Tibial nerve (tissue), 4 donors: ENCODE measurements around the gene PIK3R3. TPM values are rescaled to one million over a fixed set of nuclear protein-coding genes. Genes with fewer than 3 reads are reported as not detected.

Experiments
- DNase-seq, 2 donors: peaks; one replicate each; pipeline ENCODE4 v3.0.0-alpha.2; 2019; ENCODE audit warnings: low spot score in 2 of 2
- H3K27ac ChIP-seq, 4 donors: fragments of 200-600 bp; sonication (generic) in 3 of 4; one replicate each; pipeline ENCODE4 v1.5.1; 2017 to 2019; ENCODE audit warnings: mild to moderate bottlenecking in 1 of 4
- H3K27me3 ChIP-seq, 2 donors: fragments of 200-600 bp; sonication (generic) in 1 of 2; one replicate each; pipeline versions ENCODE4 v1.5.1 to v1.6.0; 2017 to 2019
- H3K36me3 ChIP-seq, 3 donors: fragments of 200-600 bp; sonication (generic); one replicate each; pipeline ENCODE4 v1.5.1; 2018 to 2019
- H3K4me1 ChIP-seq, 4 donors: fragments of 200-600 bp; sonication (generic) in 3 of 4; one replicate each; pipeline ENCODE4 v1.5.1; 2017 to 2019
- H3K4me3 ChIP-seq, 4 donors: fragments of 200-600 bp; sonication (generic) in 3 of 4; one replicate each; pipeline ENCODE4 v1.5.1; 2017 to 2019; ENCODE audit warnings: mild to moderate bottlenecking in 1 of 4, moderate library complexity in 1 of 4
- H3K9me3 ChIP-seq, 4 donors: fragments of 200-600 bp; sonication (generic) in 3 of 4; one replicate each; pipeline ENCODE4 v1.5.1; 2017 to 2019
- CTCF ChIP-seq, 5 experiments: fragments of 200-600 bp in 3 of 5; fragments of 450-650 bp in 2 of 5; sonication (generic) in 3 of 5; IDR thresholded peaks; one replicate each; pipeline ENCODE4 v1.5.1; 2016 to 2019; ENCODE audit warnings: antibody characterized with exemption in 5 of 5, mild to moderate bottlenecking in 3 of 5, moderate library complexity in 2 of 5
- EP300 ChIP-seq, 2 donors: sonication (generic); formaldehyde crosslinking; IDR thresholded peaks; one replicate each; pipeline ENCODE4 v1.6.1; 2017; ENCODE audit warnings: antibody characterized with exemption in 2 of 2, mild to moderate bottlenecking in 1 of 2
- POLR2A ChIP-seq, 2 donors: fragments of 450-650 bp; IDR thresholded peaks; one replicate each; pipeline ENCODE4 v1.6.1; 2017; ENCODE audit warnings: antibody characterized with exemption in 2 of 2, mild to moderate bottlenecking in 2 of 2, moderate library complexity in 2 of 2
- WGBS, 2 donors: methylation state at CpG; one replicate each; pipeline ENCODE4 v1.1.5; 2018; 5-methylcytosine and 5-hydroxymethylcytosine counted together
- total RNA-seq, 4 donors: library from RNA; depleted of rRNA; stranded (reverse); fragments of >200 nt; gene quantifications; one replicate each; pipeline ENCODE4 v1.1.0, GENCODE V29; 2016

PIK3R3 gene
- total RNA-seq, 4 donors from 2014 or later, result 13.2 to 32.1 (median 23.2) TPM

GRCh38 chr1:46005594-46005993 lies 126.8 kb downstream of the PIK3R3 start:
- Histone ChIP-seq H3K4me1 (no peaks in the 10 kb centered on the region), H3K9me3 (no peaks in the 10 kb centered on the region), H3K36me3 (peaks cover 0 to 68% (median 0%) of the 10 kb centered on the region in 3 donors), H3K4me3 (no peak overlapping the region), H3K27me3 (no peaks in the 10 kb centered on the region), H3K27ac (no peak overlapping the region)
- TF ChIP-seq CTCF (IDR thresholded peaks at IDR 0.05) (no peak), POLR2A (IDR thresholded peaks at IDR 0.05) (no peak), EP300 (IDR thresholded peaks at IDR 0.05) (no peak)
- no peak for DNase-seq
- 93 to 100% methylated on average over 1 of the region's 1 CpG for WGBS, 2 donors

- Histone ChIP-seq H3K4me3 (no peak overlapping the region), H3K4me1 (no peaks in the 10 kb centered on the region), H3K27ac (no peak overlapping the region), H3K27me3 (no peaks in the 10 kb centered on the region), H3K36me3 (peaks cover 0 to 57% (median 0%) of the 10 kb centered on the region in 3 donors), H3K9me3 (no peaks in the 10 kb centered on the region)
- WGBS, 2 donors, result 82 to 91% methylated on average over 1 of the region's 1 CpG
- no peak for TF ChIP-seq EP300 (IDR thresholded peaks at IDR 0.05)
- TF ChIP-seq POLR2A (IDR thresholded peaks at IDR 0.05), result no peak
- TF ChIP-seq CTCF (IDR thresholded peaks at IDR 0.05), result no peak
- DNase-seq, result no peak
Measured at GRCh38 chr1:46004492-46004891, 127.9 kb downstream of the PIK3R3 start.

GRCh38 chr1:46003315-46003714 lies 129.1 kb downstream of the PIK3R3 start:
- Histone ChIP-seq H3K27ac (no peak overlapping the region), H3K27me3 (no peaks in the 10 kb centered on the region), H3K9me3 (no peaks in the 10 kb centered on the region), H3K4me3 (no peak overlapping the region), H3K4me1 (no peaks in the 10 kb centered on the region), H3K36me3 (peaks cover 0 to 45% (median 0%) of the 10 kb centered on the region in 3 donors)
- TF ChIP-seq EP300 (IDR thresholded peaks at IDR 0.05) (no peak), POLR2A (IDR thresholded peaks at IDR 0.05) (no peak), CTCF (IDR thresholded peaks at IDR 0.05) (no peak)
- DNase-seq, result no peak
- 77 to 78% methylated on average over 5 of the region's 5 CpGs for WGBS, 2 donors

- Histone ChIP-seq H3K4me1 (no peaks in the 10 kb centered on the region), H3K27me3 (no peaks in the 10 kb centered on the region), H3K9me3 (no peaks in the 10 kb centered on the region), H3K4me3 (no peak overlapping the region), H3K36me3 (peaks cover 0 to 38% (median 0%) of the 10 kb centered on the region in 3 donors), H3K27ac (no peak overlapping the region)
- 88 to 92% methylated on average over 3 of the region's 3 CpGs for WGBS, 2 donors
- no peak for DNase-seq
- TF ChIP-seq CTCF (IDR thresholded peaks at IDR 0.05) (no peak), EP300 (IDR thresholded peaks at IDR 0.05) (no peak), POLR2A (IDR thresholded peaks at IDR 0.05) (no peak)
Measured at GRCh38 chr1:46002551-46003150, 129.8 kb downstream of the PIK3R3 start.

GRCh38 chr1:46001081-46001785 lies 131.2 kb downstream of the PIK3R3 start:
- WGBS, 2 donors, result 84 to 95% methylated on average over 3 of the region's 3 CpGs
- Histone ChIP-seq H3K9me3 (no peaks in the 10 kb centered on the region), H3K27ac (no peak overlapping the region)

More at GRCh38 chr1:46001081-46001785, 131.2 kb downstream of the PIK3R3 start:
- no peak for TF ChIP-seq CTCF (IDR thresholded peaks at IDR 0.05)
- TF ChIP-seq EP300 (IDR thresholded peaks at IDR 0.05), result no peak
- no peak for TF ChIP-seq POLR2A (IDR thresholded peaks at IDR 0.05)
- H3K27me3 ChIP-seq, result no peaks in the 10 kb centered on the region
- no peak for DNase-seq
- peaks cover 0 to 24% (median 0%) of the 10 kb centered on the region in 3 donors for H3K36me3 ChIP-seq
- no peak overlapping the region for H3K4me3 ChIP-seq
- H3K4me1 ChIP-seq, result no peaks in the 10 kb centered on the region
